SIG-M5 (cell line): ENCODE data around the gene TRIM7.
"Not testable (repeated sequence)": the region's sequence is repeated elsewhere in the genome, so short reads cannot be mapped to it uniquely, and the experiment has no call there.

Experiments
- DNase-seq: peaks from one replicate; lab custom pipeline; 2025; lab: John Stamatoyannopoulos, UW

Gene TRIM7

DNA sequence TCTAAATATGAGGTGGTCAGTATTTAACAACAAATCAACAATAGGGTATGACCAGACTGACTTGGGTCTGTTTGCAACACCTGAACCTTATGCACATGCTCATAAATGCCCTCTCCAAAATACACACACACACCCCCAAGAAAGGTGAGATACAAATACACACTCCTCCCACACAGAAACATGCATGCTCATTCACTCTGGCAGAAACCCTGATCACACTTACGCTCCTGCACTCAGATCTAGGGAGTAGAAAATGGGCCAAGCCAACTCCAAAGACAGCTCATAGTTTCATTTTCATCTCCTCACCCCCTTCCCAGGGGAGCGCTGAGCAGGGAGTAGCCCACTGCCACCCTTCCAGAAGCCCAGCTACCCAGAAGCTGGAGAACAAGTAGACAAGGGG lies 11.3 kb downstream of the TRIM7 start:
- DNase-seq: no peak

DNA sequence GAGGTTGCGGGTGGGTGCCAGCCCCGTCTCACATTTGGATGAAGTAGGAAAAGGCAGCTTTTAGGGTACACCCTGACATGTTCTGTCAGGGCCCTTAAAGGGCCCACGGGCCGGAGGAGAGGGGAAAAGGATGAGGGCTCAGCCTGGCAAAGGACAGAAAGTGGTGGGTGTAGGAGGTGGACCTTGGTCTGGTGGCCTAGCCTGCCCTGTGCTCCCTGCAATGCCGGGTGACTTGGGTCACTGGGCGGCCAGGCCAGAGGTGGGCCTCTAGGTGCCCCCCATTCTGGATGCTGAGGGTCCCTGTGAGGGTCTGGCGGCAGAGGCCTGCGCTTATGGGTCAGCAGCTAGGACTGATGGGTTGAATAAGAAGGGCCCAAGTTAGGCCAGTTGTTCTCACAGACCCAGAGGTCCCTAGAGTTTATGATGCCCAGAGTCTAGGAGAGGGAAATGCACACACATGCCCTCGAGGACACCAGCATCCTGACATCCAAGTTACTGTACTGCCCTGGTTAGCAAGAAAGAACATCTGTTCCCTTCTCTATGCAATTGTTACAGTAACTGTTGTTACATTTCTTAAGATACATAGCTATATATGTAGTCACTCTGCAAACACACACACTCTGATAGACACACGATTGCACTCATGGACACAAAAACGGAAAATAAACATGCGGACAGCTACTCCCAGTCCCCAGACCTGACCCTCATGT lies 12.5 kb downstream of the TRIM7 start:
- DNase-seq: no peak

DNA sequence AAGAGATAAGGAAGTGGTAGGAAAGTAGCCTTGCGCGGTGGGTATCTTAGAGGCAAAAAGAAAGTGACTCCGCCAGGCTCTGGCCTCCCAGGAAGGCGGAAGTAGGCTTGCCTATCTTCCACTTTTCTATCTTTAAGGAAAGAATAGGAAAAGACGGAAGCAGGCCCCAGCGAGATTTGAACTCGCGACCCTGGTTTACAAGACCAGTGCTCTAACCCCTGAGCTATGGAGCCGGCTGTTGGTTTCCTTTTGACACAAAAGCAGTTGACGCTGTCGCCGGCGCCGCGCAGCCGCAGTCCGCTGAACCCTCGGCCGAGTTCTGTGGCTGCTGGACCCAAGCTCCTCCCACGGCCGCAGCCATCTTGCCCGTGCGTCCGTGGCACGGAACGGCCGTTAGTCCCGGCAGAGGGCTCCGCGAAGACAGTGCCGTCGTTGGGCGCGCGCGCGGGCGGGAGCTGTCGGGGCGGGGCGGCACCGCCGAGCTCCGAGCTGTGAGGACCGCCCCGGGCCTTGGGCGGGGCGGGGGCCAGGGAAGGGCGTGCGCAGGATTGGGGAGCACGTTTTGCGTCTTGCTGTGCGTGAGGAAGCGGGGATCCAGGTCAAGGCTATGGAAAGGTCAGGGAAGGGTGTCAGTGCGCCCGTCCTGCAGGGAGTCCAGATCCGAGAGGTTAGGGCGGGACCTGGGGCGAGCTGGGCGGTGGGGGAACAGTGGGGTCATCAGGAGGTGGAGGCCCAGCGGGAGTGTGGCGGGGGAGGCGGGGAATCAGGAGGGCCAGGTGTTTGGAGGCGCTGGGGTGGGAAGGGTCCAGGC lies 13.3 kb downstream of the TRIM7 start:
- DNase-seq: no peak

DNA sequence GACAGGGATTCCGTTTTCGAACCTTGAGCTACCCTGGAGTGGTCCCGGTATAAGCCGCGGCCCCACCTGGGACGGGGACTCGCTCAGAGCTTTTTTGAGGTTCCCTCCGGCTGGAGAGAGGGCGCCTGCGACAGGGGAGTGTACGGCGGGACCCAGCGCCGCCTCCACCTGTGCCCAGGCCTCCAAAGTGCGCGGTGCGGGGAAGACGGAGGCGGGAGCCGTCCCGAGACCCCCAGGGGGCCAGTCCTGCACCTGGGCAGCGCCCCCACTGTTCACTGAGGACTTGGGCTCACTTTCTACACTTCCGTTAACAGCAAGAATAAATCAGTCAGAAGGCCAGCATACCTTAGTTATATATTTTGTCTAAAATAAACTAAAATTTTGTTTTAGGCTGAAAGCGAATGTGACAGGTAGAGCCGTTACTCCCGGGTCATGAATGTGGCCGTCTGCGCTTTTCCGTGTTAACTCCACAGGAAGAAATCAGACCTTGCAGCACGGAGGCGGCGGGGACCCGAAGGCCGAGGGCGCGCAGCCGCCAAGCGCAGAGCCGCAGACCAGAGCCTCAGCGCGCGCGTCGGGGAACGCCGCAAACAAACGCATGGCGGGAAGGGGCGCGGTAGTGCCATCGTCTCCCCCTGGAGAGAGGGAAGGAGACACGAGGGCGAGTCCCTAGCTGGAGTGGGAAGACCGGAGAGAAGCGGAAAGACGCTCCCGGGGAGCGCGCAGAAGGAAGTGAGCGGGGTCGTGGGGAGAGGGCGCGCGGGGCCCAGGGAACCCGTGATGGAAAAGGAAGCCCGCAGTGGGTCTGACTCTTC lies 14.1 kb downstream of the TRIM7 start:
- no peak for DNase-seq

DNA sequence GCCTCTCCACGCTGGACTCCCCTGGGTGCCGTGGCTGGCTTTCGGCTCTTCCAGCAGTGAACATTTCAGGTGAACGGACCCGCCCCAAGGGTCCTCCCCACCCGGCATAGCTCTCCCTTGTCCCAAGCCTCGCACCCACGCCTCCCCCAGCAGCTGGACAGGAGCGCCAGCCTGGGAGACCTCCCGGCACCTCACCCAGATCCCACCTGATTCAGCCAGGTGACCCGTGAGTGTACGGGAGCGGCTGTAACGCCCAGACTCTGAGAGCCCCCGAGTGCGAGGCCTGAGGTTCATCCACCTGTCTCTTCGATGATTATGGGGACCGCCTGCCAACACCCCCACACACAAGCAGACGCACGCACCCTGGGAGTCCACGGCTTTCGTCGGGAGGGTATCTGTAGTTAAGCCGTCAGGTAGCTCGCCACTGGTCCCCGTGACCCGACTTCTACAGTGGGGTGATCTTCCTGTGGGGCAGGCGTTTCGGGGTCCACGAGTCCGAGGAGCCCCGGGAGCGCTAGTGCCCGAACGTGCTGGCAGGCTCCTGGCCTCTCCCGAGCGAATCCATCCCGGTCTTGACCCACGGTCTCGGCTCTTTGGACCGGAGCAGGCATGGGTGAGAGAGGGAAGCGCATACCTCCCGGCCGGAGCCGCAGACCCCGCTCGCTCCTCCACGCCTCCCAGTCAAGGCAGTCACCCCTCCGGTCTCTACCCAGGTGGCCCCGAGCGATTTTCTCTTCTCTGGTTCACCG lies 14.9 kb downstream of the TRIM7 start:
- no peak for DNase-seq

DNA sequence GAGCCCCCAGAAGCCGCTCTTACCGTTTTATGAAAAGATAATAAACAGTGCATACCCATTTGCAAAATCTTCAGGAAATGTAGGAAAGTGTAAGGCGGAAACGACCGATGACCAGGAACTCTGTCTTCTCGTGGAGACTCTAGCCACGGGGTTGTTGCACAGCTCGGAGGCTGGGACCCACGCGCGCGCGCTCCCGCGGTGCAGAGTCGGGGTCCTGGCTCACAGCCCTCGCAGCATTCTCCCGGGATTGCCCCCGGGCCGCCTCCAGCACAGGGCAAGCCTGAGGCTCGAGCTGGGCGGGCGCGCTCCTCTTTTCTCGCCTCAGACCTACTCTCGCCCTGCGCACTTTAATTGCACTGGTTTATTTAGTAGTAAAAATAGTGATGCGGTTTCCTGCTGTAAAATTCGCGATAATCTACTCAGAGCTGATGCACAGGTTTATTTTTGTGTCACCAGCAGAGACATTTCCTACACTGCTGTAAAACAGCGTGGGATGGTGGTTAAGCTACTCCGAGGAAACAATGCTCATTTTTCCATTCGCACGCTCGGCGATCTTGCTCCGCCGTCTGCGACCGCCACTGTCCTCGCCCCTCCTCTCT lies 15.5 kb downstream of the TRIM7 start:
- no peak for DNase-seq

DNA sequence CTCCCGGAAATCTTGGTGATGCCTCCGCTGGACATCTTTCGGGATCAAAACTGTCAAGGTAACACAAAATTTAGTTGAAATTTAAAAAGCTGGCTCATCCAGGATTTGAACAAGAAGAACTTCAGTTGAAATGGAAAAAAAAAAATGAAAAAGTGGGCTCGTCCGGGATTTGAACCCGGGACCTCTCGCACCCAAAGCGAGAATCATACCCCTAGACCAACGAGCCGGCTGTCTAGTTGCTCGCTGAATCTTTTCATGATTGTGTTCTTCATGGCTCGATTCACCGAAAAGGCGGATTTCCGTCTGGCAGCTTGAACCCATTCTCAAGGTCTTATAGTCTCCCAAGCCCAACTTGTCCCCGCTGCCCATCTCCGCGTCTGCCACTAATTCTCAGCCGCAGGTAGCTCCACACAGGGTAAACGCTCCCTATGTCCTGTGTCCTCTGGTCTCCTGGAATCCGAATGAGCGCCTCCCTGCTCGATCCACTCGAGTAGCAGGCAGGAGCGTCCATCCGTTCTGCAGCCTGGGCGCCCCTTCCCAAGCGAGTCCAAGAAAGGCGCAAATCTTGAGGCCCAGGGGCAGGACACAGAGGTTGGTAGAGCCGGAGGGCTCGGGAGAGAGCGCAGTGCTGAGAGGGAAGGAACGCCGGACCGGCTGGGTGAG lies 16.2 kb downstream of the TRIM7 start:
- no peak for DNase-seq

DNA sequence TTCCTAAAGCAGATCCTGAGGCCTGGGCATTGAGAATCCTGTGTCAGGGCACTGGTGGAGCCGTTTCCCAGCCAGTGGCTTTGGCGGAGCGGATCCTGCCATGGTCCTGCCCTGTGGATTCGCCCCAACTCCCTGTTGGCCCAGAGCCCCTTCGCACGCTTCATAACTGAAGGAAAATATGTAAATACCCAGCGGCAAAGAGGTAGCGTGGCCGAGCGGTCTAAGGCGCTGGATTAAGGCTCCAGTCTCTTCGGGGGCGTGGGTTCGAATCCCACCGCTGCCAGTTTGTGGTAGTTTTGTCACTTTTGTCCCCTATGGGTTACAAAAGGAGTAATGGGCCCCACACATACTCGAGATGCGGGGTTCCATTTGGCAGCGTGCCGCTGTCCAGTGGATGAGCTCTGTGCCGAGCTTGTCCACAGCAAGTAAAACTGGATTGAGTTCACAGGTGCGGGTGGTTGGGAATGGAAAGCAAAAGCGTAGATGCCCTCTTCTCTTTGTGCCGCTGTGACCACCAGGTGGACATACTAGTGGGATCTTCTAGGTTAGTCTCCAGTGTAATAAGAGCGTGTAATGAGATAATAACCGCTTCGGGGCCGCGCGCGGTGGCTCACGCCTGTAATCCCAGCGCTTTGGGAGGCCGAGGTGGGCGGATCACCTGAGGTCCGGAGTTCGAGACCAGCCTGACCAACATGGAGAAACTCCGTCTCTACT lies 17.3 kb downstream of the TRIM7 start:
- DNase-seq: no peak

DNA sequence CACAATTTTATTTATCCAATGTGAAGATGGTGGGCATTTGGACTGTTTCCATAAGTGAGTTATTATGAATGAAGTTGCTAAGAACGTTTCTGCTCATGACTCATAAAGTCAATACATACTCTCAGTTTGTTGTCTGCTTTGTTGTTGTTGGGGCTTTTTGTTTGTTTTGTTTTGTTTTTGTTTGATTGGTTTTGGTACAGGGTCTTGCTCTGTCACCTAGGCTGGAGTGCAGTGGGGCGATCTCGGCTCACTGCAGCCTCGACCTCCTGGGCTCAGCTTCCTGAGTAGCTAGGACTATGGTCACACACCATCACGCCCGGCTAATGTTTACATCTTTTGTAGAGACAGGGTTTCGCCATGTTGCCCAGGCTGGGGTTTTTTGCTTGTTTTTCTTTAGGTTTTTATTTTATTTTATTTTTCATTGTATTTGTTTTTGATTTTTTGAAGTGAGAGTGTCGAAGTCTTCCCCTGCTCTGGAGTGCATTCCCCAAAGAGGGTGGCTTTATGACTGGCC lies 18.0 kb downstream of the TRIM7 start:
- no peak for DNase-seq

DNA sequence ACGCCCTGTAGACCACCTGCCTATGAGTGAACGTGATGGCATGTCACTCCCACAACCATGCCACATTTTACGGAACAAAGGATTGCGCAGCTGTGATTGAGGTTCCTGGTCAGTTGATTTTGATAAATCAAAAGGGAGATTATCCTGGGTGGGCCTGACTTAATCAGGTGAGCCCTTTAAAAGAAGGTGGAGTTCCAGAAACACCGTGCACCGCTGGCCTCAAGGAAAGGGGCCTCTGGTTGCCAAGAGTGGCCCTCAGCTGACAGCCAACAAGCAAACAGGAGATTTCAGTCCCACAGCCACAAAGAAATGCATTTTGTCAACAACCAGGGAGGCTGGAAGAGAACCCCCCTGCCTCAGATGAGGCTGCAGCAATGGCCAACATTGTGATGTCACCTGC lies 19.0 kb downstream of the TRIM7 start:
- no peak for DNase-seq

DNA sequence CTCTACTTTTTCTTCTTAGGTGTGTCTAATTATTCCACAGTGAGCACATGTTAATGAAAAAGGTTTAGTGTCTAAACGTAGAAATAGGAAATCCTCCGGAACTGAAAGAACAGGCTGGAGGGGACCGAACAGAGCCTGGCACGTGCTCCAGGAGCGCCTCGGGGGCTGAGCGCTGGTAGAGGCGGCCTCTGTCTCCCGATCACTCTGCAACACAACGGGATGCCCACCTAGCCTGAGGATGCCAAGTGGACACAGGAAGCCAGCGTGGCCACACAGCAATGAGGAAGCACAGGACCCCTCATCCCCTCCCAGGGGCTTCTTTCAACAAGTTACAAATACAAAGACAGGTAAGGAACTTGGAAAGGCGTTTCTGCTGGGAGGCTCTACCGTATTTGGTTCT lies 19.4 kb downstream of the TRIM7 start:
- DNase-seq: no peak

DNA sequence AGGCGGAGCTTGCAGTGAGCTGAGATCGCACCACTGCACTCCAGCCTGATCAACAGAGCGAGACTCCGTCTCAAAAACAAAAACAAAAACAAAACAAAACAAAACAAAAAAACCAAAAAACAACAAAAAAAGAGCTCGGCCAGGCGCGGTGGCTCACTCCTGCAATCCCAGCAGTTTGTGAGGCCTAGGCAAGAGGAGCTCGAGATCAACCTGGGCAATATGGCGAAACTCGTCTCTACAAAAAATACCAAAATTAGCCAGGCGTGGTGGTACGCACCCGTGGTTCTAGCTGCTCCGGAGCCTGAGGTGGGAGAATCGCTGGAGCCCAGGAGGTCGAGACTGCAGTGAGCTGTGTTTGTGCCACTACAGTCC lies 20.2 kb downstream of the TRIM7 start:
- DNase-seq: no peak

DNA sequence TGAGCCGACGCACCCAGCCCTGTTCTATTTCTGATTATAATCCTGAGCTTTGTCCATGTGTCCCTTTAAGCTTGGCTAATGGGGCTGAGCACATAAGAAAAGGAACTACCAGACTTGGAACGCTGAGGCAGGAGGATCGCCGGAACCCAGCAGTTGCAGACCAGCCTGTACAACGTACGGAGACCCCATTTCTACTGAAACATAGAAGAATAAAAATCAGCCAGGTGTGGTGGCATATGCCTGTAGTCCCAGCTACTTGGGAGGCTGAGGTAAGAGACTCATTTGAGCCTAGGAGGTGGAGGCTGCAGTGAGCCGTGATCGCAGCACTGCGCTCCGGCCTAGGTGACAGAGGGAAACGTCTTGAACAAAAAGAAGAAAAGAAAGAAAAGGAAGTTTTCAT lies 22.3 kb downstream of the TRIM7 start:
- DNase-seq: no peak

DNA sequence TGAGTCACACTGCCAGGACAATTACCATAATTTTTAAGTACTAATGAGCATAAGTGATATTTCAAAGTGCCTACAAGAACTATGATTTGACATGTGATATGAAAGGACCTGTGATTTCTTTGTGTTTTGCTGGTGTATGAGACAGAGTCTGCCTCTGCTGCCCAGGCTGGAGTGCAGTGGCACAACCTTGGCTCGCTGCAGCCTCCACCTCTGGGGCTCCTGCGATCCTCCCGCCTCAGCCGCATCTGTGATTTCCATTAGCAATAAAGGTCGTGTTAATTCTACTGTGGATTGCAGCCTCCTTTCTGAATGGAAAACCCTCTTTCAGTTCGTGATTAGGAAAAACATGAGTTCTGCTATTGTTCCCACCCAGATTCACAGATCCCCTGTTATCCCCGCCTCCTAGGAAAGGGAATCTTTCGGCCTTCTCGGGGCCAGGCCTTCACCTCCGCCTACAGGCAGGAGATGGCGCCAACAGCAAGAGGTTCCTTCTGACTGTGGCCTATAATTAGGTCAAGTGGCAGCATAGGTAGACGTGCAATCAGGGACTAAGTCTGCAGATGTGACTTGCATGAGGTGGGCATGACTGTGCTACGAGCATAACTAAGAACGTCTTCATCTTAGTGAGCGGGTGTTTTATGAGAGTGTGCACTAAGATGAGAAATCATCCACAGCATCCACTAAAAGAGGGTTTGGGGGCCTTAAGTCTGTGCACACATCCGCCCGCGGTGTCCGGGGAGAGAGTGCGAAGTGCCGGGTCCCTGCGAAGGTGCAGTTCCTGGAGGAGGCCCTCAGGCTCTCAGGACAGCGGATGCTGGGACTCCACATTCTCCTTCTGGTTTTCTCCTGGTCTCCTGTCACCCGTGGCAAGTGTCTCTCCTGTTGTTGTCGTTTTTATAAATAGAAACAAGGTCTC lies 23.1 kb downstream of the TRIM7 start:
- no peak for DNase-seq

DNA sequence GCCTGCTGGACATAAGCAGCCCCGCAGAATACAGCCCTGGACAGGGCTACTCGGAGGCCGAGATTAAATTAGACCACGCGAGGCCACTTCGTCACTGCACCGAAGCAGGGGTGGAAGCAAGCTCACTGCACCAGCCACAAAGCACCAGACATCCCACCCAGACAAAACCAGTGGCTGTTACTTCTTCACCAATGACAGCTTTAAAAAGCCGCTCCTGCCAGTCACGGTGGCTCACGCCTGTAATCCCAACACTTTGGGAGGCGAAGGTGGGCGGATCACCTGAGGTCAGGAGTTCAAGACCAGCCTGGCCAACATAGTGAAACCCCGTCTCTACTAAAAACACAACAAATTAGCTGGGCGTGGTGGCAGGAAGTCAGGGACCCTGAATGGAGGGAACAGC lies 27.4 kb downstream of the TRIM7 start:
- not testable (repeated sequence) for DNase-seq

DNA sequence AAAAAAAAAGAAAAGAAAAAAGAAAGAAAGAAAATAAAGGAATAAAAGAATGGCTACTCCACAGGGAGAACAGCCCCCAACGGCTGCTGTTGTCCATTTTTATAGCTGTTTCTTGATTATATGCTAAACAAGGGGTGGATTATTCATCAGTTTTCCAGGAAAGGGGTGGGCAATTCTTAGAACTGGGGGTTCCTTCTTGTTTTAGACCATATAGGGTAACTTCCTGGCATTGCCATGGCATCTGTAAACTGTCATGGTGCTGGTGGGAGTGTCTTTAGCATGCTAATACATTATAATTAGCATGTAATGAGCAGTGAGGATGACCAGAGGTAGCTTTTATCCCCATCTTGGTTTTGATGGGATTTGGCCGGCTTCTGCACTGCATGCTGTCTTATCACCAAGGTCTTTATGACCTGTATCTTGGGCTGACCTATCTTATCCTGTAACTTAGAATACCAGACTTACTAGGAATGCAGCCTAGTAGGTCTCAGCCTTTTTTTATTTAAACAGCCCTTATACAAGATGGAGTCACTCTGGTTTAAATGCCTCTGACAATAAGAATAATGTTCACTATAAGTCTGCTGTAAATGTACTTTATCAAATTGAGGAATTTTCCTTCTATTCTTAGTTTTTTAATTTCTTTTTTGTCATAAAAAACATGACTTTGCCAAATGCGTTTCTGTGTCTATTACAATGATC lies 28.6 kb downstream of the TRIM7 start:
- DNase-seq: no peak

DNA sequence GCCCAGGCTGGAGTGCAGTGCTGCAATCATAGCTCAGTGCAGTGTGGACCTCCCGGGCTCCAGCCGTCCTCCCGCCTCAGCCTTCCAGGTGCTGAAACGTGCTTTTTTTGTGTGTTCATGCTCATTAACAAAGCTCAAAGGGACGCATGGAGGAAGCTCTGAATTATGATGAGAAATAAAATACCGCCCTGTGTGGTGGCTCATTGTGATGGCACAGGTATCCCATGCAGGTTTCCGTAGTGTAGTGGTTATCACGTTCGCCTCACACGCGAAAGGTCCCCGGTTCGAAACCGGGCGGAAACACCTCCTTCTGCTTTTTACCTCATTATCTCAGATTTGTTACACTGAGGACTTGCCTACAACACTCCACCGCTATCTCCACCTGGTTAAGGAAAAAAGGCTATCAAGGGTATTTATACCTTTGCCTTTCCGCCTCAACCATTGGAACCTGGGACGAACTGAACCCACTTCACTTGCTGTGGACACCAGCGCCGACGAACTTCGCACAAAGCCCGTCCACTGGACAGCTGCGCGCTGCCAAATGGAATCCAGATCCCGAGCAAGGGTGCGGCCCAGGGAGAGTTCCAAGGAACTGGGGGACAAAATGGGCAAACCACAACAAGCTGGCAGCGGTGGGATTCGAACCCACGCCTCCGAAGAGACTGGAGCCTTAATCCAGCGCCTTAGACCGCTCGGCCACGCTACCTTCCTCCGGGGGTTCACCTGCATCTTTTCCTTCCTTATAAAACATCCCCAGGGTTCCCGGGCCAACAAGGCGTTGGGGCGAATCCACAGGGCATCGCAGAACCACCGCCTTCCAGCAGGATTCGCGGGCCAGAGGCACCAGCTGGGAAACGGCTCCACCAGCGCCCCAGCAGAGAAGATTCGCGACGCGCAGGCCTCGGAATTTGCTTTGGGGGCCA lies 31.3 kb downstream of the TRIM7 start:
- no peak for DNase-seq

DNA sequence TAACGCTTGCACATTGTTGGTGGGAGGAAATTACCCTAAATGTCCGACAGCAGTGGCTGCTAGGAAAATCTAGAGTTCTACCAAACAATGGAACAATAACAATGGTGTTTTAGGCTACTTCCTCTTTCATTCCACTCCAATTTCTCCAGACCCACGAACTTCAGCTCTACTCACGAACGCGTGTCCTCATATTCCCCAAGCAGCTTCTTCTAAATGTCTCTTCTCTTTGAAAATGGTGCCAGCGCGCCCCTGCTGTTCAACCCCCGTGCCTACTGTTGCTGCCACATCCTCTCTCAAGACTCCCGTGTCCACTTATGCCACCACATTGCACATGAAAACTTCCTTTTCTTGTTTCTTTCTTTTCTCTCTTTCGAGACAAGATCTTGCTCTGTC lies 32.0 kb downstream of the TRIM7 start:
- DNase-seq: no peak
